Upper lobe of left lung (tissue), 6 donors: ENCODE results near the gene SKIC8. TPM values are rescaled to one million over a fixed set of nuclear protein-coding genes. Genes with fewer than 3 reads are reported as not detected.

Experiments used
- ATAC-seq, 2 donors: fragments of 200-7000 bp; cut with Tn5 transposase; one replicate each; pipeline ENCODE4 v1.9.1; 2022; ENCODE audit warnings: mild to moderate bottlenecking in 2 of 2, moderate library complexity in 2 of 2; ENCODE audit not compliant: low FRiP score in 2 of 2
- DNase-seq, 2 donors: peaks; one replicate each; pipeline ENCODE4 v3.0.0-alpha.2; 2019 to 2020
- H3K27ac ChIP-seq, 4 donors: fragments of 200-600 bp; sonication (generic); one replicate each; pipeline ENCODE4 v1.5.1; 2016 to 2019
- H3K27me3 ChIP-seq, 4 donors: fragments of 200-600 bp; sonication (generic); one replicate each; pipeline ENCODE4 v1.5.1; 2017 to 2019
- H3K36me3 ChIP-seq, 4 donors: fragments of 200-600 bp; sonication (generic); one replicate each; pipeline ENCODE4 v1.5.1; 2016 to 2019
- H3K4me1 ChIP-seq, 4 donors: fragments of 200-600 bp; sonication (generic); one replicate each; pipeline ENCODE4 v1.5.1; 2018 to 2019
- H3K4me3 ChIP-seq, 4 donors: fragments of 200-600 bp; sonication (generic); one replicate each; pipeline ENCODE4 v1.5.1; 2017 to 2019; ENCODE audit warnings: mild to moderate bottlenecking in 2 of 4, moderate library complexity in 1 of 4
- H3K9me3 ChIP-seq, 4 donors: fragments of 200-600 bp; sonication (generic); one replicate each; pipeline ENCODE4 v1.5.1; 2018 to 2019
- EP300 ChIP-seq, 4 donors: sonication (generic); formaldehyde crosslinking; IDR thresholded peaks; one replicate each; pipeline ENCODE4 v1.5.1; 2017; ENCODE audit warnings: antibody characterized with exemption in 4 of 4, control low read depth in 2 of 4
- POLR2A ChIP-seq, 4 donors: fragments of 450-650 bp; IDR thresholded peaks; one replicate each; pipeline ENCODE4 v1.5.1; 2016 to 2017; ENCODE audit warnings: antibody characterized with exemption in 4 of 4, mild to moderate bottlenecking in 2 of 4
- POLR2AphosphoS5 ChIP-seq, 2 donors: sonication (generic); formaldehyde crosslinking; IDR thresholded peaks; one replicate each; pipeline ENCODE4 v1.5.1; 2017; ENCODE audit warnings: antibody characterized with exemption in 2 of 2
- WGBS, 2 donors: methylation state at CpG; one replicate each; pipeline ENCODE4 v1.1.5; 2017 to 2018; 5-methylcytosine and 5-hydroxymethylcytosine counted together
- total RNA-seq, 6 donors: library from RNA; depleted of rRNA in 4 of 6; stranded (reverse); fragments of >200 nt in 4 of 6; gene quantifications; one replicate each; pipeline versions ENCODE4 v1.1.0 to v1.2.1, GENCODE V29; 2016 to 2021
- TF ChIP-seq, protein P1 (sequence below), 6 experiments: fragments of 450-650 bp in 4 of 6; fragments of 200-600 bp in 2 of 6; sonication (generic) in 2 of 6; IDR thresholded peaks; one replicate each; pipeline ENCODE4 v1.5.1; 2016 to 2019; ENCODE audit warnings: antibody characterized with exemption in 6 of 6
- donor health status: DM: no; HTN: no; CAD: no; lungs with moderate emphysema.
- donor health status: DM: no; HTN: yes; CAD: no; lungs with severe emphysema.

SKIC8 gene
- total RNA-seq, 6 donors from 2014 or later: 33.6 to 67.1 (median 50.3) TPM

- TF ChIP-seq POLR2A (IDR thresholded peaks at IDR 0.05) (no peak), EP300 (IDR thresholded peaks at IDR 0.05) (no peak), POLR2AphosphoS5 (IDR thresholded peaks at IDR 0.05) (no peak)
- TF ChIP-seq, protein P1, sequence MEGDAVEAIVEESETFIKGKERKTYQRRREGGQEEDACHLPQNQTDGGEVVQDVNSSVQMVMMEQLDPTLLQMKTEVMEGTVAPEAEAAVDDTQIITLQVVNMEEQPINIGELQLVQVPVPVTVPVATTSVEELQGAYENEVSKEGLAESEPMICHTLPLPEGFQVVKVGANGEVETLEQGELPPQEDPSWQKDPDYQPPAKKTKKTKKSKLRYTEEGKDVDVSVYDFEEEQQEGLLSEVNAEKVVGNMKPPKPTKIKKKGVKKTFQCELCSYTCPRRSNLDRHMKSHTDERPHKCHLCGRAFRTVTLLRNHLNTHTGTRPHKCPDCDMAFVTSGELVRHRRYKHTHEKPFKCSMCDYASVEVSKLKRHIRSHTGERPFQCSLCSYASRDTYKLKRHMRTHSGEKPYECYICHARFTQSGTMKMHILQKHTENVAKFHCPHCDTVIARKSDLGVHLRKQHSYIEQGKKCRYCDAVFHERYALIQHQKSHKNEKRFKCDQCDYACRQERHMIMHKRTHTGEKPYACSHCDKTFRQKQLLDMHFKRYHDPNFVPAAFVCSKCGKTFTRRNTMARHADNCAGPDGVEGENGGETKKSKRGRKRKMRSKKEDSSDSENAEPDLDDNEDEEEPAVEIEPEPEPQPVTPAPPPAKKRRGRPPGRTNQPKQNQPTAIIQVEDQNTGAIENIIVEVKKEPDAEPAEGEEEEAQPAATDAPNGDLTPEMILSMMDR (IDR thresholded peaks at IDR 0.05): no peak
- Histone ChIP-seq H3K27ac (no peak overlapping the region), H3K9me3 (no peaks in the 10 kb centered on the region), H3K36me3 (no peaks in the 10 kb centered on the region), H3K27me3 (no peaks in the 10 kb centered on the region), H3K4me1 (no peaks in the 10 kb centered on the region), H3K4me3 (no peak overlapping the region)
- ATAC-seq (no peak), DNase-seq (no peak)
- 86 to 95% methylated on average over 5 of the region's 5 CpGs for WGBS, 2 donors
Measured at GRCh38 chr15:78320183-78320582, 20.8 kb upstream of the SKIC8 start.

DNA sequence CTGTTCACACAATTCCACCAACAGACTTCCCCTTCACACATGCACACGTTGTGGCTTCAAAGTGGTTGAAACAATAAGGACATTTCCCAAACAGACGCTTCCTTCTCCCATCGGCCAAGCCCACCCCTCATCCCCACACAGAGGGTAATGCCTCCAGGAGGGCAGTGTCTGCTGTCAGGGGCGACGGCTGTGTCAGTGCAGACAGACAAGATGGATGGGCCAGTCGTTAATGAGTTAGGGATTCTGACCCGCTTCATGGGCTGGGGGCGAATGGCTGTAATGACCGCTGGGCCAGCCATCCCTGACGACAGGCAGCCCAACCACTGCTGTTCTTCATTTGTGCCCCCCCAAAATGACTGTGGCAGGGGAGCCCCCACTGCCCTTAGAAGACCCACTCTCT lies 20.2 kb upstream of the SKIC8 start:
- H3K36me3 ChIP-seq: no peaks in the 10 kb centered on the region
- no peak overlapping the region for H3K27ac ChIP-seq
- ATAC-seq (no peak), DNase-seq (no peak)
- no peaks in the 10 kb centered on the region for H3K9me3 ChIP-seq
- TF ChIP-seq POLR2AphosphoS5 (IDR thresholded peaks at IDR 0.05): no peak
- TF ChIP-seq, protein P1 (IDR thresholded peaks at IDR 0.05): no peak
- H3K4me1 ChIP-seq: no peaks in the 10 kb centered on the region
- H3K27me3 ChIP-seq: no peaks in the 10 kb centered on the region
- WGBS, 2 donors: 63 to 70% methylated on average over 7 to 10 of the region's 10 CpGs
- H3K4me3 ChIP-seq: no peak overlapping the region

GRCh38 chr15:78317145-78317836 lies 17.9 kb upstream of the SKIC8 start:
- ATAC-seq: no peak
- Histone ChIP-seq H3K36me3 (no peaks in the 10 kb centered on the region), H3K4me3 (no peak overlapping the region), H3K9me3 (no peaks in the 10 kb centered on the region), H3K4me1 (no peaks in the 10 kb centered on the region), H3K27ac (no peak overlapping the region), H3K27me3 (no peaks in the 10 kb centered on the region)
- DNase-seq: no peak
- 84 to 87% methylated on average over 8 of the region's 8 CpGs for WGBS, 2 donors
- no peak for TF ChIP-seq EP300 (IDR thresholded peaks at IDR 0.05)
- no peak for TF ChIP-seq POLR2AphosphoS5 (IDR thresholded peaks at IDR 0.05)
- TF ChIP-seq, protein P1 (IDR thresholded peaks at IDR 0.05): no peak
- no peak for TF ChIP-seq POLR2A (IDR thresholded peaks at IDR 0.05)

GRCh38 chr15:78316283-78317083 lies 17.1 kb upstream of the SKIC8 start:
- no peaks in the 10 kb centered on the region for H3K36me3 ChIP-seq
- 70 to 74% methylated on average over 15 to 17 of the region's 17 CpGs for WGBS, 2 donors
- TF ChIP-seq POLR2AphosphoS5 (IDR thresholded peaks at IDR 0.05) (no peak), POLR2A (IDR thresholded peaks at IDR 0.05) (no peak), EP300 (IDR thresholded peaks at IDR 0.05) (no peak)
- TF ChIP-seq, protein P1 (IDR thresholded peaks at IDR 0.05): no peak
- no peaks in the 10 kb centered on the region for H3K27me3 ChIP-seq
- no peak overlapping the region for H3K4me3 ChIP-seq
- no peak overlapping the region for H3K27ac ChIP-seq
- no peak for ATAC-seq
- H3K4me1 ChIP-seq: no peaks in the 10 kb centered on the region
- no peak for DNase-seq
- no peaks in the 10 kb centered on the region for H3K9me3 ChIP-seq
